DND-41 (cell line): ENCODE results near the gene ROBO2.

Source experiments
- ATAC-seq: fragments of 200-7000 bp; cut with Tn5 transposase; 3 replicates; pipeline ENCODE4 v1.9.1; 2021; ENCODE audit warnings: low read depth; ENCODE audit not compliant: insufficient read depth
- DNase-seq: peaks from one replicate; pipeline ENCODE4 v3.0.0-alpha.2; 2020
- H2AFZ ChIP-seq: 2 replicates; pipeline ENCODE4 v1.6.0; 2012; ENCODE audit warnings: low read depth, low read length
- H3K27ac ChIP-seq: 2 replicates; pipeline ENCODE4 v1.5.1; 2012; ENCODE audit warnings: low read length, inconsistent platforms
- H3K27me3 ChIP-seq: fragments of 200-600 bp; sonication (generic); 2 replicates; pipeline ENCODE4 v1.6.0; 2012; ENCODE audit warnings: low read length, mild to moderate bottlenecking, inconsistent platforms; ENCODE audit not compliant: insufficient read depth, poor library complexity
- H3K36me3 ChIP-seq: 2 replicates; pipeline ENCODE4 v1.5.1; 2012; ENCODE audit warnings: low read length, inconsistent platforms; ENCODE audit not compliant: insufficient read depth
- H3K4me1 ChIP-seq: 2 replicates; pipeline ENCODE4 v1.5.1; 2012; ENCODE audit warnings: mild to moderate bottlenecking, low read length; ENCODE audit not compliant: insufficient read depth
- H3K4me2 ChIP-seq: 2 replicates; pipeline ENCODE4 v1.6.0; 2012; ENCODE audit warnings: mild to moderate bottlenecking, moderate library complexity, low read length, inconsistent platforms; ENCODE audit not compliant: insufficient read depth
- H3K4me3 ChIP-seq, 2 experiments: fragments of 200-600 bp in 1 of 2; shearing (Covaris generic) in 1 of 2; 2 replicates each; pipeline ENCODE4 v1.5.1; 2012 to 2016; ENCODE audit warnings: inconsistent platforms in 2 of 2, low read length in 2 of 2, mild to moderate bottlenecking in 2 of 2, low read depth in 1 of 2, moderate library complexity in 1 of 2
- H3K79me2 ChIP-seq: 2 replicates; pipeline ENCODE4 v1.6.0; 2012; ENCODE audit warnings: low read length, inconsistent platforms; ENCODE audit not compliant: insufficient read depth
- H3K9ac ChIP-seq: 2 replicates; pipeline ENCODE4 v1.6.0; 2012; ENCODE audit warnings: low read depth, mild to moderate bottlenecking, inconsistent platforms, low read length, moderate library complexity
- H3K9me3 ChIP-seq: 2 replicates; pipeline ENCODE4 v1.5.1; 2012; ENCODE audit warnings: low read length, moderate library complexity, mild to moderate bottlenecking, inconsistent platforms; ENCODE audit not compliant: insufficient read depth, severe bottlenecking
- H4K20me1 ChIP-seq: 2 replicates; pipeline ENCODE4 v1.6.0; 2012; ENCODE audit warnings: low read length; ENCODE audit not compliant: insufficient read depth
- EZH2 ChIP-seq: IDR thresholded peaks from 3 replicates; pipeline ENCODE4 v1.6.1; 2012; ENCODE audit warnings: borderline replicate concordance, low read depth, mild to moderate bottlenecking, moderate library complexity, low read length, inconsistent platforms; ENCODE audit not compliant: severe bottlenecking
- TF ChIP-seq, protein P1 (sequence below): IDR thresholded peaks from 2 replicates; pipeline ENCODE4 v1.5.1; 2012; ENCODE audit warnings: borderline replicate concordance, low read length, moderate library complexity, mild to moderate bottlenecking; ENCODE audit not compliant: poor library complexity, severe bottlenecking; ENCODE audit errors: extremely low read depth

The ROBO2 gene

DNA sequence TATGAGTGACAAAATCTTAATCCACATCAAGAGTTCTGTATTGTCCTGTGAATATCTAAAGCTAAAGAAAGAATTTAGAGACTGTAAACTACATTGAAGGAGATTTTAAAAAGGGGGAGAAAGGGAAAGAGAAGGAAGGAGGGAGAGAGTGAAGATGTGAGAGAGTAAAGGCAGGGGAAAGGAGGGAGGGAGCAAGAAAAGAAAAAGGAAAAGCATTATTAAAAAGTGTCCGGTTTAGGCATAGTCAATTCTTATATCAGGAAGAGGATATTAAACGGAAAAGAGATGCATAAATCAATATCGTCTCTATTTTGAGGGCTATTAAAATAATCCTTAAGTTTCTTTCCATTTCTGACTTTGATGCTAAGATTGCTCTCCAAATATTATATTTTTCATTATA lies 332.1 kb downstream of the ROBO2 start:
- DNase-seq (no peak), ATAC-seq (no peak)
- no peak overlapping the region for H3K4me3 ChIP-seq
- no peak overlapping the region for H3K4me2 ChIP-seq
- TF ChIP-seq, protein P1, sequence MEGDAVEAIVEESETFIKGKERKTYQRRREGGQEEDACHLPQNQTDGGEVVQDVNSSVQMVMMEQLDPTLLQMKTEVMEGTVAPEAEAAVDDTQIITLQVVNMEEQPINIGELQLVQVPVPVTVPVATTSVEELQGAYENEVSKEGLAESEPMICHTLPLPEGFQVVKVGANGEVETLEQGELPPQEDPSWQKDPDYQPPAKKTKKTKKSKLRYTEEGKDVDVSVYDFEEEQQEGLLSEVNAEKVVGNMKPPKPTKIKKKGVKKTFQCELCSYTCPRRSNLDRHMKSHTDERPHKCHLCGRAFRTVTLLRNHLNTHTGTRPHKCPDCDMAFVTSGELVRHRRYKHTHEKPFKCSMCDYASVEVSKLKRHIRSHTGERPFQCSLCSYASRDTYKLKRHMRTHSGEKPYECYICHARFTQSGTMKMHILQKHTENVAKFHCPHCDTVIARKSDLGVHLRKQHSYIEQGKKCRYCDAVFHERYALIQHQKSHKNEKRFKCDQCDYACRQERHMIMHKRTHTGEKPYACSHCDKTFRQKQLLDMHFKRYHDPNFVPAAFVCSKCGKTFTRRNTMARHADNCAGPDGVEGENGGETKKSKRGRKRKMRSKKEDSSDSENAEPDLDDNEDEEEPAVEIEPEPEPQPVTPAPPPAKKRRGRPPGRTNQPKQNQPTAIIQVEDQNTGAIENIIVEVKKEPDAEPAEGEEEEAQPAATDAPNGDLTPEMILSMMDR: no peak
- TF ChIP-seq EZH2: no peak
- no peaks in the 10 kb centered on the region for H3K36me3 ChIP-seq
- H3K27ac ChIP-seq: no peak overlapping the region
- no peaks in the 10 kb centered on the region for H3K9me3 ChIP-seq
- H3K79me2 ChIP-seq: no peaks in the 10 kb centered on the region
- no peak overlapping the region for H3K9ac ChIP-seq
- H3K27me3 ChIP-seq: no peaks in the 10 kb centered on the region
- no peak overlapping the region for H2AFZ ChIP-seq
- no peaks in the 10 kb centered on the region for H4K20me1 ChIP-seq
- no peaks in the 10 kb centered on the region for H3K4me1 ChIP-seq

DNA sequence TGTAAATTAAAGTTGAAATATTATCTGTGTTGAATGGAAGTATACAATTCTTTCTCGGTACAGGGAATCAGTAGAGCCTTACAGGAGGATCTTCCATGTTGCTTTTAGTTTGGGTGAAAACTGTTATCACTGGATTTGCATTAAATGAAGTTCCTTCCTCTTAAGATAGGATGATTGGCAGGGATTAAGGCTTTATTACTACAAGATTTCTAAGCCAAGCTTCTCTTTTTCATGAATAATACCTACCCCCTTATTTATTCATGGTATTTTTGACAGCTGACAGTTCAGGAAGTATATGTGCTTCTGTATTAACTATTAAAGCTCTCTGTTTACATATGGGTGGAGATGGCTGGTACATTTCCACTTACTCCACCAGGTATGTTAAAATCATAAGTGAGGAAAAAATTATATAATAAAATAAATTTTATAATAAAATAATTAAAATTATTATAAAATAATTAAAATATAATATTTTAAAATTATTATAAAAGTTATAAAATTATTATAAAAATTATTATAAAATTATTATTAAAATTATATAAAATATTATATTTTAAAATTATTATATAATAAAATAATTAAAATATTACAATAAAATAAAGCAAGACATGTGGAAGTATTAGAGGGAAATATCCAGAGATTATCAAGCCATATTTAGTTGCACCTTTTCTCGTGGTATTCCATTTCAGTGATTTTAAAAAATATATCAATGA lies 332.9 kb downstream of the ROBO2 start:
- no peaks in the 10 kb centered on the region for H4K20me1 ChIP-seq
- ATAC-seq: no peak
- H3K79me2 ChIP-seq: no peaks in the 10 kb centered on the region
- H3K9ac ChIP-seq: no peak overlapping the region
- no peaks in the 10 kb centered on the region for H3K9me3 ChIP-seq
- H3K4me1 ChIP-seq: no peaks in the 10 kb centered on the region
- H2AFZ ChIP-seq: no peak overlapping the region
- no peak for DNase-seq
- H3K27ac ChIP-seq: no peak overlapping the region
- no peaks in the 10 kb centered on the region for H3K27me3 ChIP-seq
- no peak overlapping the region for H3K4me3 ChIP-seq
- H3K4me2 ChIP-seq: no peak overlapping the region
- TF ChIP-seq EZH2: no peak
- TF ChIP-seq, protein P1: no peak
- H3K36me3 ChIP-seq: no peaks in the 10 kb centered on the region

DNA sequence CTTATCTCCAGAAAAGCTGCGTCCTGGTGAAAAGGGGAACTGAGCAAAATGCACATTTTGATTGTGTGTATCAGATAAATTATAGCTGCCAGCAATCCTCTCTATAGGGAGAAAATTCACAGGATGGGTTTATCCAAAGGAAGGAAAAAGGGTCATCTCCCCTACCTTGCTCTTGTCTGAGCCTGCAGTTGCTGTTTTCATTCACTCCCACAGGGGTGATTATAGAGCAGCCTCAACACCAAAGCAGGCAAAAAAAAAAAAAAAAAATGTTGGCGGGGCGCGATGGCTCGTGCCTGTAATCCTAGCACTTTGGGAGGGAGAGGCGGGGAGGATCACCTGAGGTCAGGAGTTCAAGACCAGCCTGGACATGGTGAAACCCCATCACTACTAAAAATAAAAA lies 333.7 kb downstream of the ROBO2 start:
- no peak for ATAC-seq
- no peaks in the 10 kb centered on the region for H3K27me3 ChIP-seq
- no peak for TF ChIP-seq EZH2
- TF ChIP-seq, protein P1: no peak
- H4K20me1 ChIP-seq: no peaks in the 10 kb centered on the region
- H3K9ac ChIP-seq: no peak overlapping the region
- H3K27ac ChIP-seq: no peak overlapping the region
- no peaks in the 10 kb centered on the region for H3K4me1 ChIP-seq
- H3K36me3 ChIP-seq: no peaks in the 10 kb centered on the region
- no peak overlapping the region for H3K4me3 ChIP-seq
- H3K9me3 ChIP-seq: no peaks in the 10 kb centered on the region
- no peaks in the 10 kb centered on the region for H3K79me2 ChIP-seq
- H2AFZ ChIP-seq: no peak overlapping the region
- DNase-seq: no peak
- no peak overlapping the region for H3K4me2 ChIP-seq
